Mesendoderm (in vitro differentiated cells): Measurements from ENCODE around the gene AK4.

Experiments used
- DNase-seq: peaks from one replicate; pipeline ENCODE4 v3.0.0; 2013
- H2AK5ac ChIP-seq: 2 replicates; pipeline ENCODE4 v1.6.1; 2013; ENCODE audit warnings: low read length, inconsistent platforms
- H2BK120ac ChIP-seq: 2 replicates; pipeline ENCODE4 v1.6.1; 2013; ENCODE audit warnings: low read depth, mild to moderate bottlenecking, low read length, moderate library complexity, mixed read lengths
- H2BK15ac ChIP-seq: replicated peaks from 2 replicates; pipeline ENCODE4 v1.6.1; 2013; ENCODE audit warnings: low read depth, mild to moderate bottlenecking, moderate library complexity
- H2BK5ac ChIP-seq: 2 replicates; pipeline ENCODE4 v1.6.1; 2013; ENCODE audit warnings: low read length, inconsistent platforms
- H3K18ac ChIP-seq: 2 replicates; pipeline ENCODE4 v1.6.1; 2013; ENCODE audit warnings: mild to moderate bottlenecking, low read length, mixed read lengths
- H3K23ac ChIP-seq: one replicate; pipeline ENCODE4 v1.6.1; 2013; ENCODE audit warnings: low read length
- H3K27ac ChIP-seq: 2 replicates; pipeline ENCODE4 v1.5.1; 2013; ENCODE audit warnings: low read depth, mild to moderate bottlenecking, inconsistent platforms, low read length, moderate library complexity
- H3K27me3 ChIP-seq: 2 replicates; pipeline ENCODE4 v1.6.1; 2013; ENCODE audit warnings: low read length, control low read depth, mild to moderate bottlenecking, inconsistent platforms; ENCODE audit not compliant: insufficient read depth, poor library complexity
- H3K36me3 ChIP-seq: 2 replicates; pipeline ENCODE4 v1.6.1; 2013; ENCODE audit warnings: low read length, inconsistent platforms; ENCODE audit not compliant: control insufficient read depth, insufficient read depth
- H3K4ac ChIP-seq: one replicate; pipeline ENCODE4 v1.6.1; 2013; ENCODE audit warnings: low read depth, mild to moderate bottlenecking, low read length, moderate library complexity
- H3K4me1 ChIP-seq: 2 replicates; pipeline ENCODE4 v1.6.1; 2013; ENCODE audit warnings: low read depth, low read length, inconsistent platforms; ENCODE audit not compliant: control insufficient read depth
- H3K4me2 ChIP-seq: 2 replicates; pipeline ENCODE4 v1.6.1; 2013; ENCODE audit warnings: low read length
- H3K4me3 ChIP-seq: 2 replicates; pipeline ENCODE4 v1.5.1; 2013; ENCODE audit warnings: mild to moderate bottlenecking, low read length
- H3K56ac ChIP-seq: one replicate; pipeline ENCODE4 v1.6.1; 2013; ENCODE audit warnings: low read length
- H3K79me1 ChIP-seq: 2 replicates; pipeline ENCODE4 v1.6.1; 2013; ENCODE audit warnings: low read length, inconsistent platforms
- H3K79me2 ChIP-seq: 2 replicates; pipeline ENCODE4 v1.6.1; 2013; ENCODE audit warnings: mild to moderate bottlenecking, low read length; ENCODE audit not compliant: control insufficient read depth, insufficient read depth
- H3K9ac ChIP-seq: 2 replicates; pipeline ENCODE4 v1.6.1; 2013; ENCODE audit warnings: low read length, inconsistent platforms
- H4K5ac ChIP-seq: one replicate; pipeline ENCODE4 v1.6.1; 2013; ENCODE audit warnings: low read length
- H4K8ac ChIP-seq: one replicate; pipeline ENCODE4 v1.6.1; 2013; ENCODE audit warnings: low read depth, mild to moderate bottlenecking, control low read depth, low read length, moderate library complexity
- WGBS: extraction: QIAGEN DNeasy Blood & Tissue Kit; methylation state at CpG from one replicate; pipeline ENCODE4 v1.1.7; 2013; ENCODE audit warnings: low lambda C conversion rate, missing lambda C conversion rate; ENCODE audit not compliant: insufficient coverage; ENCODE audit errors: extremely low coverage; 5-methylcytosine and 5-hydroxymethylcytosine counted together

Gene AK4

DNA sequence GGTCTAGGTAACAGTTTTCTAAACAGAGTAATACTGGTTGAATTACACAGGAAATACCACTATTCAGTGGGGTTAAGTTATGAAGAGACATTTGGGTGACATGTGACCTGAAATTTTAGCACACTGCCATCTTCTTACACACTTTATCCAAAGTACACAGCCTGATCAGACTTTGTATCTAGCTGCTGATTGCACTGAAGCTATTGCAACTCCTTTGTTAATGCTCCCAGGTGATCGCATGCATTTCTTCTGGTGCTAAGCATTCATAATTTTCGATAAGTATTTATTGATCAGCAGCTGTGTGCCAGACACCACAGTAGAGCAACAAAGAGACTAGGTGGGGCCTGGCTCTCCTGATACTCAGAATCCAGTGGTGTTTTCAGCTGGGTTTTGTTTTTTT, 52.4 kb downstream of the AK4 start:
- H2BK120ac ChIP-seq: no peak overlapping the region
- no peak overlapping the region for H2BK5ac ChIP-seq
- H2BK15ac ChIP-seq: no peak overlapping the region
- H3K4ac ChIP-seq: no peak overlapping the region
- H4K8ac ChIP-seq: no peak overlapping the region
- H2AK5ac ChIP-seq: no peak overlapping the region
- WGBS: no CpG with 5 or more reads among the region's 2 CpGs
- no peak overlapping the region for H3K56ac ChIP-seq
- no peaks in the 10 kb centered on the region for H3K4me1 ChIP-seq
- no peaks in the 10 kb centered on the region for H3K36me3 ChIP-seq
- H3K79me1 ChIP-seq: no peaks in the 10 kb centered on the region
- no peak overlapping the region for H4K5ac ChIP-seq
- H3K23ac ChIP-seq: no peak overlapping the region
- H3K27ac ChIP-seq: no peak overlapping the region
- no peak for DNase-seq
- H3K4me3 ChIP-seq: no peak overlapping the region
- H3K27me3 ChIP-seq: no peaks in the 10 kb centered on the region
- H3K18ac ChIP-seq: no peak overlapping the region
- no peak overlapping the region for H3K4me2 ChIP-seq
- H3K9ac ChIP-seq: no peak overlapping the region
- H3K79me2 ChIP-seq: no peaks in the 10 kb centered on the region

DNA sequence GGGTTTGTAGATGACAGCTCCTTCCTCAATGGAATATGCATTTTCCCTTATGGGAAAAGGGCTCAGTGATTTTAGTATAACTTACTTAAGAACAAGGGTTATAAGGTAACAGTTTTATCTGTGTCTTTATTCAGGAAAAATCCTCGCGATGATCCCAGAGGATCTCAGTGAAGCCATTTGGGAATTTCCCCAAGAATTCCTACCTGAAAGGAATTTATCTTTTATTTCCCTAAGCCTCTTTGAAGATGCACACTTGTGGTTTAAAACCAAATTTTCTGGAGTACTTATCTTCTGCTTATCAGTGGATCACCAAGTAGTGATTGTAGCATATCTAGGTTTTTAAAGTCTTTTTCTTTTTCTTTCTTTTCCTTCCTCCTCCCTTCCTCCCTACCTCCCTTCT, 58.8 kb downstream of the AK4 start:
- no peaks in the 10 kb centered on the region for H3K4me1 ChIP-seq
- H3K4ac ChIP-seq: no peak overlapping the region
- no peak overlapping the region for H4K8ac ChIP-seq
- H2BK5ac ChIP-seq: no peak overlapping the region
- H2AK5ac ChIP-seq: no peak overlapping the region
- H3K18ac ChIP-seq: no peak overlapping the region
- no peak for DNase-seq
- no CpG with 5 or more reads among the region's 2 CpGs for WGBS
- no peak overlapping the region for H3K4me3 ChIP-seq
- H3K9ac ChIP-seq: no peak overlapping the region
- H3K79me2 ChIP-seq: no peaks in the 10 kb centered on the region
- H2BK120ac ChIP-seq: no peak overlapping the region
- H3K36me3 ChIP-seq: no peaks in the 10 kb centered on the region
- no peak overlapping the region for H3K23ac ChIP-seq
- H3K56ac ChIP-seq: no peak overlapping the region
- H3K27ac ChIP-seq: no peak overlapping the region
- H3K4me2 ChIP-seq: no peak overlapping the region
- H3K79me1 ChIP-seq: no peaks in the 10 kb centered on the region
- no peaks in the 10 kb centered on the region for H3K27me3 ChIP-seq
- H2BK15ac ChIP-seq: no peak overlapping the region
- H4K5ac ChIP-seq: no peak overlapping the region

- no peak for DNase-seq
- no peak overlapping the region for H3K4me2 ChIP-seq
These were observed 59.3 kb downstream of the AK4 start for GRCh38 chr1:65207317-65207716.

DNA sequence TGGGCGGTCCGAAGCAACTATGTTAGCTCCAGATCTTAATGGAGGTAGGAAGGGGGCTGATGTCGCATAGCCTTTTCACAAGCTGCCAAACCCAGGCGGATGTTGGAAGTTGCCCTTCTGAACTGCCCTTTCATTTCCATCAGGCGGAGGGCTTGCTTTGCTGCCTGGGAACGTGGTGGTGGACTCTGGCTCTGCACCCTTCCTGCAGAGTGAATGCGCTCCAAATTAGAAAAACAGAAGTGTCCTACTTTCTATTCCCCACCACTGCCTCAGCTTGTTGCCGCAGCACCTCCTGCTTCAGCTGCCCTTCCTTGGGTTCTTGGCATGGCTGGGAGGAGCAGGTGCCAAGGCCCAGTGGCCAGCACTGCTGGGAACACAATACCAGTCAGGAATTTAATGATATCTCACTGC, 60.6 kb downstream of the AK4 start:
- Histone ChIP-seq H4K8ac (no peak overlapping the region), H3K4me3 (no peak overlapping the region), H3K27me3 (no peaks in the 10 kb centered on the region), H3K18ac (no peak overlapping the region), H3K56ac (no peak overlapping the region), H4K5ac (no peak overlapping the region), H3K4ac (no peak overlapping the region), H3K4me2 (no peak overlapping the region), H3K9ac (no peak overlapping the region), H2BK5ac (no peak overlapping the region), H3K79me1 (no peaks in the 10 kb centered on the region), H2BK15ac (no peak overlapping the region), H3K36me3 (no peaks in the 10 kb centered on the region), H2AK5ac (no peak overlapping the region), H3K23ac (no peak overlapping the region), H3K27ac (no peak overlapping the region), H3K4me1 (no peaks in the 10 kb centered on the region), H3K79me2 (no peaks in the 10 kb centered on the region), H2BK120ac (no peak overlapping the region)
- DNase-seq: no peak
- WGBS: no CpG with 5 or more reads among the region's 8 CpGs

More at GRCh38 chr1:65207317-65207716, 59.3 kb downstream of the AK4 start:
- H3K4ac ChIP-seq: no peak overlapping the region
- no peak overlapping the region for H3K23ac ChIP-seq
- no peak overlapping the region for H4K5ac ChIP-seq
- H3K79me2 ChIP-seq: no peaks in the 10 kb centered on the region
- no peak overlapping the region for H3K9ac ChIP-seq
- WGBS: no CpG with 5 or more reads among the region's 4 CpGs
- H3K27ac ChIP-seq: no peak overlapping the region
- H2BK120ac ChIP-seq: no peak overlapping the region
- no peak overlapping the region for H3K18ac ChIP-seq
- H2BK15ac ChIP-seq: no peak overlapping the region
- no peak overlapping the region for H3K56ac ChIP-seq
- no peak overlapping the region for H4K8ac ChIP-seq
- no peak overlapping the region for H2BK5ac ChIP-seq
- H3K79me1 ChIP-seq: no peaks in the 10 kb centered on the region
- H3K36me3 ChIP-seq: no peaks in the 10 kb centered on the region
- no peaks in the 10 kb centered on the region for H3K27me3 ChIP-seq
- H3K4me3 ChIP-seq: no peak overlapping the region
- H3K4me1 ChIP-seq: no peaks in the 10 kb centered on the region
- no peak overlapping the region for H2AK5ac ChIP-seq

DNA sequence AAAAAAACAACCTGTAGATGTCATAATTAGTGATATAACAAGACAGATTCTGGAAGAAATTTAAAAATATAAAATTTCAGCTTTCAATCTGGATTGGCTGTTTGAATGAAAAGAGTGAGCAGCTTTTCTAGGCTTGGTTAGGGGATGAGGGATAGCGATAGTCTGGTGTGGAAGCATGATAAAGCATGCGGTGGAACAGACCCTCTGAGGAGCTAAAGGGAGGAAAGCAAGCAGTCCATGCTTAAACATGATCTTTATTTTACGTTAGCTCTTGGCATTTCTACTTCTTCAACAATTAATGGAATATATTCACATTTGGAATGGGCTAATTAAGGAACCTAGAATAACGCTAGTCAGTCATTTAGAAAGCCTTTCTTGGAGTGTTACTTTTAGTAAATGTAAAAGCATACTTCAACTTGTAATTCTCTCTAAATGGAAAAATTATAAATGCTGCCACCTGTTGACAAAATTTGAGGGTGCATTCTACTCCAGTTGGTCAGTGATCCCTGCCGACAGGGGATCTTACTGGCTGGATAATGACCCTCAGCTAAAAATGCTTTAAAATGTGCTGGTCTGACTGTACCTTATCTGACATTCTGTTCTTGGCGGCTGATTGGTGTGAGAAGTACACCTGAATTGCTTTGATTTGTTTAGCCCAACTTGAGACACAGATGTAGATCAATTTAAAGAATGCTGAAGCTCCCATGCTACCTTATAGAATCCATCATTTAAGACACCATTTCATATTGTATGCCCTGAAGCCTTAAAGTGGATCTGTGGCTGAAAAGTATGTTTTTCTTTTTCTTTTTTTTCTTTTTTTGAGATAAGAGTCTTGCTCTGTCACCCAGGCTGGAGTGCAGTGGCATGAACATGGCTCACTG, 61.2 kb downstream of the AK4 start:
- no peak overlapping the region for H4K5ac ChIP-seq
- WGBS: no CpG with 5 or more reads among the region's 6 CpGs
- H3K4me3 ChIP-seq: no peak overlapping the region
- H3K79me2 ChIP-seq: no peaks in the 10 kb centered on the region
- H3K79me1 ChIP-seq: no peaks in the 10 kb centered on the region
- H2BK5ac ChIP-seq: no peak overlapping the region
- H3K36me3 ChIP-seq: no peaks in the 10 kb centered on the region
- H3K4ac ChIP-seq: no peak overlapping the region
- no peak overlapping the region for H3K4me2 ChIP-seq
- H3K27me3 ChIP-seq: no peaks in the 10 kb centered on the region
- no peak overlapping the region for H2AK5ac ChIP-seq
- H2BK120ac ChIP-seq: no peak overlapping the region
- no peak overlapping the region for H3K56ac ChIP-seq
- H2BK15ac ChIP-seq: no peak overlapping the region
- H3K18ac ChIP-seq: no peak overlapping the region
- H3K27ac ChIP-seq: no peak overlapping the region
- no peaks in the 10 kb centered on the region for H3K4me1 ChIP-seq
- peak; percentile 44 for DNase-seq
- H4K8ac ChIP-seq: no peak overlapping the region
- no peak overlapping the region for H3K23ac ChIP-seq
- H3K9ac ChIP-seq: no peak overlapping the region

- H3K79me2 ChIP-seq: no peaks in the 10 kb centered on the region
- no peak overlapping the region for H3K4me2 ChIP-seq
- no peaks in the 10 kb centered on the region for H3K27me3 ChIP-seq
- no peaks in the 10 kb centered on the region for H3K36me3 ChIP-seq
- H2BK15ac ChIP-seq: no peak overlapping the region
- no peaks in the 10 kb centered on the region for H3K79me1 ChIP-seq
- no peak overlapping the region for H4K8ac ChIP-seq
- H4K5ac ChIP-seq: no peak overlapping the region
- DNase-seq: no peak
- no peak overlapping the region for H2BK120ac ChIP-seq
- H2AK5ac ChIP-seq: no peak overlapping the region
- no peak overlapping the region for H3K56ac ChIP-seq
- H3K23ac ChIP-seq: no peak overlapping the region
- no CpG with 5 or more reads among the region's 5 CpGs for WGBS
- no peak overlapping the region for H3K4me3 ChIP-seq
- no peak overlapping the region for H3K4ac ChIP-seq
- no peaks in the 10 kb centered on the region for H3K4me1 ChIP-seq
- H3K9ac ChIP-seq: no peak overlapping the region
- no peak overlapping the region for H3K18ac ChIP-seq
- no peak overlapping the region for H3K27ac ChIP-seq
- H2BK5ac ChIP-seq: no peak overlapping the region
These were observed 62.3 kb downstream of the AK4 start for GRCh38 chr1:65210325-65210724.
